GM13977 (cell line): ENCODE data around the gene RNF31.

Source experiments
- DNase-seq: peaks from one replicate; pipeline ENCODE4 v3.0.0; 2012; ENCODE audit warnings: low spot score
- in situ Hi-C: fragments of 300-500 bp; cut with MboI; formaldehyde crosslinking; loops from one replicate; pipeline ENCODE4 v1.12.0; 2022; ENCODE audit warnings: low sequenced_read_pairs, low pct_unique_long_range_greater_than_20kb, mixed read lengths, inconsistent platforms; ENCODE audit not compliant: unreplicated experiment
- TF ChIP-seq, protein P1 (sequence below): IDR thresholded peaks from 2 replicates; pipeline ENCODE4 v1.5.1; 2012; ENCODE audit warnings: mild to moderate bottlenecking, control low read depth; ENCODE audit not compliant: insufficient read depth; ENCODE audit errors: extremely low read depth, missing control alignments

RNF31 gene

DNA sequence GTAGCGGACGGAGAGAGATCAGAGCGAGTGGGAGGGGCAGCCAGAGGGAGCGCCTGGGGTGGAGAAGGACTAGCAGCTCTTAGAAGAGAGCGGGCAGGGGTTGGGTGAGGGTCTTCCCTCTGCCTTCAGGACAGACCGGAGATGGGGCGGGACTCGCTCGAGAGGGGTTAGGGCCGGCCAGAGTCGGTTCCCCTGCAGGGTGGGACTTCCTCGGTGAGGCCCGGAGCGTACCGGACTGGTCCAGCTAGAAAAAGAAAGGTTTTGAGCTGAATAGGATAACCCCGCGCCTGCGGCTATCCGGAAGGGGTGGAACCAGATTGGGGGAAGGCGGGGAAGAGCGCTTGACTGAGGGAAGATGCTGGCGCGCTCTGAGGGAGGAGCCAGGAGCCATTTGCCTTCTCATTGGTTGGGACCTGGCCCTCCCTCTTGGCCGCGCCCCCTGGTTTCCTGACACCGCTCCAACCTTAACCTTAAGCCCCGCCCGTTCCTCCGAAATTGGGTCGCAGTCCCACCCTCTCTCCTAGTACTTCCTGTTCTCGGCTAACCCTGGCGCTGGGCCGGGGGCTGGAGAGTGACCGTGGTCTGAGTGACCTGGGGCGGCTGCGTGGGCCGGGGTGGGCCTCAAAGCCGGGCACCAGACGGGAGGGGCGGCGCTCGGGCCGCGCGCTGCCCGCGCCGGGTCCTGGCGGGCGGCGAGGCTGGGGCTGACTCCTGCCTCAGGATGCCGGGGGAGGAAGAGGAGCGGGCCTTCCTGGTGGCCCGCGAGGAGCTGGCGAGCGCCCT lies at the start of gene RNF31:
Gene RNF31, plus strand, starts transcription at position 521 of the 783 bp plus-strand sequence. Its CDS starts 201 bp downstream, at position 722.
- in situ Hi-C loops = no loop called here
- peak; percentile 98 for DNase-seq
- TF ChIP-seq, protein P1, sequence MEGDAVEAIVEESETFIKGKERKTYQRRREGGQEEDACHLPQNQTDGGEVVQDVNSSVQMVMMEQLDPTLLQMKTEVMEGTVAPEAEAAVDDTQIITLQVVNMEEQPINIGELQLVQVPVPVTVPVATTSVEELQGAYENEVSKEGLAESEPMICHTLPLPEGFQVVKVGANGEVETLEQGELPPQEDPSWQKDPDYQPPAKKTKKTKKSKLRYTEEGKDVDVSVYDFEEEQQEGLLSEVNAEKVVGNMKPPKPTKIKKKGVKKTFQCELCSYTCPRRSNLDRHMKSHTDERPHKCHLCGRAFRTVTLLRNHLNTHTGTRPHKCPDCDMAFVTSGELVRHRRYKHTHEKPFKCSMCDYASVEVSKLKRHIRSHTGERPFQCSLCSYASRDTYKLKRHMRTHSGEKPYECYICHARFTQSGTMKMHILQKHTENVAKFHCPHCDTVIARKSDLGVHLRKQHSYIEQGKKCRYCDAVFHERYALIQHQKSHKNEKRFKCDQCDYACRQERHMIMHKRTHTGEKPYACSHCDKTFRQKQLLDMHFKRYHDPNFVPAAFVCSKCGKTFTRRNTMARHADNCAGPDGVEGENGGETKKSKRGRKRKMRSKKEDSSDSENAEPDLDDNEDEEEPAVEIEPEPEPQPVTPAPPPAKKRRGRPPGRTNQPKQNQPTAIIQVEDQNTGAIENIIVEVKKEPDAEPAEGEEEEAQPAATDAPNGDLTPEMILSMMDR = no peak

DNA sequence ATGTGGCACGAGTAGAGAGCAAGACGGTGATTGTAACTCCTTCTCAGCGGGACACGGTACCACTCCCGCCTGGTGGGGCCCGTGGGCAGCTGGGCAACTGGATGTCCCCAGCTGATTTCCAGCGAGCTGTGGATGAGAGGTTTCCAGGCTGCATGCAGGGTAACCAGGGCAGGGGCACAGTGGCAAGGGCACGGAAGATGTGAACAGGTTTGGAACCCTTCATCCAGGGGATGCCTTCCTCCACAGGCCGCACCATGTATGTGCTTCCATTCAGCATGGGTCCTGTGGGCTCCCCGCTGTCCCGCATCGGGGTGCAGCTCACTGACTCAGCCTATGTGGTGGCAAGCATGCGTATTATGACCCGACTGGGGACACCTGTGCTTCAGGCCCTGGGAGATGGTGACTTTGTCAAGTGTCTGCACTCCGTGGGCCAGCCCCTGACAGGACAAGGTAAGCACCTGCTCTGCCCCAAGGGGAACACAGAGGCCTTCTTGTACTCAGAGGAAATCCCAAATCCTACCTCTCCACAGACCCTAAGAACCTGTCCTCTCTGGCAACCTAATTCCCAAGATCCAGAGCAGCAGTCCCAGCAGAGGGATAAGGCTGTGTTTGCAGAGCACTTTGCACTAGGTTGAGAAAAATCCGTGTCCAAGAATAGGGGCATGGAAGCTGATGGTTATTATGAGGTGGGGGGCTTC lies 48.9 kb upstream of the RNF31 start:
- in situ Hi-C loops = loop anchor here (25.0 kb wide), 1 partner anchor 111 kb away; the partner anchor contains the start of gene DHRS4L2
- TF ChIP-seq, protein P1 = no peak
- DNase-seq = no peak

- TF ChIP-seq, protein P1 = no peak
- in situ Hi-C loops = loop anchor here (25.0 kb wide), 1 partner anchor 112 kb away; the partner anchor contains the start of gene DHRS4L2
- DNase-seq = no peak
Observed at GRCh38 chr14:24098927-24099813, 48.1 kb upstream of the RNF31 start.

- no peak for DNase-seq
- in situ Hi-C loops = no loop called here
- TF ChIP-seq, protein P1 = no peak
Observed at GRCh38 chr14:24100197-24100981, 46.9 kb upstream of the RNF31 start.

DNA sequence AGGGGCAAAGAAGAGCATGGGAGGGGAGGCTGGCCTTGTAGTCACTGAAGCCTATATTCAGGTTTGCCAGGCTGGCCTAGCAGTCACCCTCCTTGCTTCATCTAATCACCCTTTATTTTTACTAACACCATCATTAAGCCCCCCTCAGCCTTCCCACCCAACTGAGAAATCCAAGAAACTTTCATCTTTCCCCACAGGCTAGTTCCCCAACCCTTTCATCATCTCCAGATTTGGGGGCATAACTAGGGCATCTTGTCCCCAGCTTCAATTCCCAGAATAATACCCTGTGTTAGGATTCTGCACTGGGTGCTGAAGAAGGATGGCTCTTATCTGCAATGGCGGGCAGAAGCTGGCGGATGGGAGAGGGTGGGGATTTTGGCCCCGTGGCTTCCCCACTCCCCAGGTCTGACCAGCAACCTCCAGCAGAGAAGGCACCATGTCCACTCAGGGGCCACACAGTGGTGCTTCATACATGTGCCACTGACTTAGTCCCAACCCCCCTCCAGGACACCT lies 46.3 kb upstream of the RNF31 start:
- TF ChIP-seq, protein P1 = no peak
- in situ Hi-C loops = no loop called here
- DNase-seq = no peak
